ENCODE results near the gene TRIM54. TPM values are rescaled to one million over a fixed set of nuclear protein-coding genes. Genes with fewer than 3 reads are reported as not detected.

Gene TRIM54
- total RNA-seq, 1 donor from 2014 or later, result not detected

- Histone ChIP-seq H3K4me1 (peaks cover 13% of the 10 kb centered on the region), H4K20me1 (ENCODE audit: low read depth) (no peaks in the 10 kb centered on the region), H3K36me3 (no peaks in the 10 kb centered on the region), H3K9me3 (ENCODE audit: low read depth) (no peaks in the 10 kb centered on the region), H3K79me2 (ENCODE audit: low read depth) (no peaks in the 10 kb centered on the region), H3K27me3 (peaks cover 4% of the 10 kb centered on the region), H3F3A (ENCODE audit: low read depth) (peaks cover 3% of the 10 kb centered on the region), H3K4me3 (no peak overlapping the region), H3K4me2 (no peak overlapping the region), H2AFZ (replicated peaks) (no peak overlapping the region), H3K27ac (no peak overlapping the region), H3K9ac (no peak overlapping the region)
- TF ChIP-seq EZH2 (IDR thresholded peaks at IDR 0.05) (no peak), EZH2phosphoT487 (IDR thresholded peaks at IDR 0.05) (no peak), CTCF (IDR thresholded peaks at IDR 0.05) (no peak)
- Mint-ChIP-seq H3K9me3 (no peaks in the 10 kb centered on the region), H3K4me1 (peaks cover 3% of the 10 kb centered on the region), H3K4me3 (no peak overlapping the region), H3K36me3 (no peaks in the 10 kb centered on the region), H3K27me3 (ENCODE audit: insufficient read depth, low read depth) (peaks cover 19% of the 10 kb centered on the region), H3K27ac (no peak overlapping the region)
- DNase-seq (ENCODE audit: low spot score), result no peak
Measured at GRCh38 chr2:27285481-27285880, 3.3 kb downstream of the TRIM54 start.

GRCh38 chr2:27288610-27289009, 6.4 kb downstream of the TRIM54 start:
- Mint-ChIP-seq H3K9me3 (no peaks in the 10 kb centered on the region), H3K27me3 (ENCODE audit: insufficient read depth, low read depth) (peaks cover 15% of the 10 kb centered on the region), H3K27ac (no peak overlapping the region), H3K36me3 (no peaks in the 10 kb centered on the region), H3K4me3 (no peak overlapping the region), H3K4me1 (no peaks in the 10 kb centered on the region)
- H3K4me2 ChIP-seq, result no peak overlapping the region
- no peak overlapping the region for H3K4me3 ChIP-seq
- no peaks in the 10 kb centered on the region for H3K79me2 ChIP-seq (ENCODE audit: low read depth)
- no peaks in the 10 kb centered on the region for H3K36me3 ChIP-seq
- TF ChIP-seq EZH2phosphoT487 (IDR thresholded peaks at IDR 0.05), result no peak
- no peak for TF ChIP-seq EZH2 (IDR thresholded peaks at IDR 0.05)
- TF ChIP-seq CTCF (IDR thresholded peaks at IDR 0.05), result no peak
- no peak for DNase-seq (ENCODE audit: low spot score)
- H4K20me1 ChIP-seq (ENCODE audit: low read depth), result no peaks in the 10 kb centered on the region
- H3K27me3 ChIP-seq, result peaks cover 5% of the 10 kb centered on the region
- no peak overlapping the region for H3K27ac ChIP-seq
- H3K4me1 ChIP-seq, result no peaks in the 10 kb centered on the region
- no peak overlapping the region for H2AFZ ChIP-seq (replicated peaks)
- no peaks in the 10 kb centered on the region for H3K9me3 ChIP-seq (ENCODE audit: low read depth)
- H3F3A ChIP-seq (ENCODE audit: low read depth), result no peaks in the 10 kb centered on the region
- H3K9ac ChIP-seq, result no peak overlapping the region

- no peak overlapping the region for H3K27ac ChIP-seq
- H3K36me3 ChIP-seq, result no peaks in the 10 kb centered on the region
- H3K9me3 ChIP-seq (ENCODE audit: low read depth), result no peaks in the 10 kb centered on the region
- no peak for TF ChIP-seq EZH2phosphoT487 (IDR thresholded peaks at IDR 0.05)
- no peak for TF ChIP-seq EZH2 (IDR thresholded peaks at IDR 0.05)
- no peak for TF ChIP-seq CTCF (IDR thresholded peaks at IDR 0.05)
- no peak overlapping the region for H3K4me3 ChIP-seq
- no peak overlapping the region for H2AFZ ChIP-seq (replicated peaks)
- no peaks in the 10 kb centered on the region for H3F3A ChIP-seq (ENCODE audit: low read depth)
- DNase-seq (ENCODE audit: low spot score), result no peak
- no peaks in the 10 kb centered on the region for H3K9me3 Mint-ChIP-seq
- H3K4me2 ChIP-seq, result no peak overlapping the region
- no peaks in the 10 kb centered on the region for H4K20me1 ChIP-seq (ENCODE audit: low read depth)
- H3K27me3 ChIP-seq, result peaks cover 5% of the 10 kb centered on the region
- no peaks in the 10 kb centered on the region for H3K4me1 Mint-ChIP-seq
- H3K79me2 ChIP-seq (ENCODE audit: low read depth), result no peaks in the 10 kb centered on the region
- no peak overlapping the region for H3K27ac Mint-ChIP-seq
- H3K4me1 ChIP-seq, result no peaks in the 10 kb centered on the region
- no peak overlapping the region for H3K4me3 Mint-ChIP-seq
- H3K27me3 Mint-ChIP-seq (ENCODE audit: insufficient read depth, low read depth), result peaks cover 11% of the 10 kb centered on the region
- H3K9ac ChIP-seq, result no peak overlapping the region
- no peaks in the 10 kb centered on the region for H3K36me3 Mint-ChIP-seq
Measured at GRCh38 chr2:27290549-27290948, 8.3 kb downstream of the TRIM54 start.

Data from neural progenitor cell (in vitro differentiated cells).